ENCODE measurements around the gene WDR93. TPM values are rescaled to one million over a fixed set of nuclear protein-coding genes. Genes with fewer than 3 reads are reported as not detected.

Gene WDR93
- total RNA-seq, 4 donors from 2014 or later: not detected

GRCh38 chr15:89766357-89767311 lies 76.0 kb downstream of the WDR93 start:
- intact Hi-C loops (cut with DNase I): loop anchor here (10.0 kb wide), 1 partner anchor 318 kb away; no protein-coding TSS in a partner anchor
- no peak for TF ChIP-seq POLR2A (IDR thresholded peaks at IDR 0.05)
- TF ChIP-seq CTCF (IDR thresholded peaks at IDR 0.05): no peak
- Histone ChIP-seq H3K27ac (no peak overlapping the region), H3K4me1 (peaks cover 0 to 28% (median 3%) of the 10 kb centered on the region in 3 donors), H3K4me3 (no peak overlapping the region), H3K36me3 (no peaks in the 10 kb centered on the region), H3K9me3 (no peaks in the 10 kb centered on the region), H3K27me3 (no peaks in the 10 kb centered on the region)
- 67 to 77% methylated on average over 7 of the region's 16 CpGs for WGBS, 2 donors
- DNase-seq: no peak

- no peaks in the 10 kb centered on the region for H3K27me3 ChIP-seq
- no peak for DNase-seq
- no peaks in the 10 kb centered on the region for H3K9me3 ChIP-seq
- TF ChIP-seq CTCF (IDR thresholded peaks at IDR 0.05) (no peak), POLR2A (IDR thresholded peaks at IDR 0.05) (no peak)
- no peak overlapping the region for H3K4me3 ChIP-seq
- no peaks in the 10 kb centered on the region for H3K36me3 ChIP-seq
- H3K4me1 ChIP-seq: peaks cover 0 to 22% (median 0%) of the 10 kb centered on the region in 3 donors
- intact Hi-C loops (cut with DNase I): loop anchor here (10.0 kb wide), 1 partner anchor 317 kb away; no protein-coding TSS in a partner anchor
- WGBS, 2 donors: 54 to 100% methylated on average over 2 to 3 of the region's 8 CpGs
- H3K27ac ChIP-seq: no peak overlapping the region
These were observed 76.9 kb downstream of the WDR93 start for GRCh38 chr15:89767411-89767915.

GRCh38 chr15:89768071-89768500 lies 77.5 kb downstream of the WDR93 start:
- H3K4me3 ChIP-seq: no peak overlapping the region
- TF ChIP-seq CTCF (IDR thresholded peaks at IDR 0.05) (no peak), POLR2A (IDR thresholded peaks at IDR 0.05) (no peak)
- H3K27ac ChIP-seq: no peak overlapping the region
- intact Hi-C loops (cut with DNase I): loop anchor here (10.0 kb wide), 1 partner anchor 317 kb away; no protein-coding TSS in a partner anchor
- H3K27me3 ChIP-seq: no peaks in the 10 kb centered on the region
- H3K36me3 ChIP-seq: no peaks in the 10 kb centered on the region
- H3K9me3 ChIP-seq: no peaks in the 10 kb centered on the region
- WGBS, 2 donors: 48 to 77% methylated on average over 4 to 6 of the region's 7 CpGs
- H3K4me1 ChIP-seq: peaks cover 0 to 27% (median 0%) of the 10 kb centered on the region in 3 donors
- no peak for DNase-seq

GRCh38 chr15:89769366-89769765 lies 78.8 kb downstream of the WDR93 start:
- H3K36me3 ChIP-seq: no peaks in the 10 kb centered on the region
- no peak overlapping the region for H3K4me3 ChIP-seq
- TF ChIP-seq CTCF (IDR thresholded peaks at IDR 0.05) (no peak), POLR2A (IDR thresholded peaks at IDR 0.05) (no peak)
- 78 to 79% methylated on average over 3 of the region's 3 CpGs for WGBS, 2 donors
- H3K27ac ChIP-seq: no peak overlapping the region
- intact Hi-C loops (cut with DNase I): loop anchor here (10.0 kb wide), 1 partner anchor 315 kb away; no protein-coding TSS in a partner anchor
- no peaks in the 10 kb centered on the region for H3K27me3 ChIP-seq
- H3K4me1 ChIP-seq: peaks cover 0 to 40% (median 4%) of the 10 kb centered on the region in 3 donors
- H3K9me3 ChIP-seq: no peaks in the 10 kb centered on the region
- no peak for DNase-seq

GRCh38 chr15:89770041-89770440 lies 79.4 kb downstream of the WDR93 start:
- H3K4me3 ChIP-seq: no peak overlapping the region
- intact Hi-C loops (cut with DNase I): no loop called here
- no peak overlapping the region for H3K27ac ChIP-seq
- peaks cover 0 to 46% (median 4%) of the 10 kb centered on the region in 3 donors for H3K4me1 ChIP-seq
- H3K27me3 ChIP-seq: no peaks in the 10 kb centered on the region
- no peaks in the 10 kb centered on the region for H3K36me3 ChIP-seq
- DNase-seq: no peak
- WGBS, 2 donors: 34 to 46% methylated on average over 3 of the region's 3 CpGs
- no peaks in the 10 kb centered on the region for H3K9me3 ChIP-seq
- TF ChIP-seq CTCF (IDR thresholded peaks at IDR 0.05) (no peak), POLR2A (IDR thresholded peaks at IDR 0.05) (no peak)
